GM18951 (cell line): ENCODE data around the gene REM2.

ENCODE experiments used
- POLR2A ChIP-seq: IDR thresholded peaks from 4 replicates; pipeline ENCODE4 v1.6.1; 2011; ENCODE audit warnings: mild to moderate bottlenecking; ENCODE audit not compliant: insufficient read length, insufficient read depth; ENCODE audit errors: extremely low read depth
- in situ Hi-C: fragments of 300-500 bp; cut with MboI; formaldehyde crosslinking; loops from one replicate; pipeline ENCODE4 v1.12.0; 2022; ENCODE audit warnings: low sequenced_read_pairs, mixed read lengths, inconsistent platforms; ENCODE audit not compliant: unreplicated experiment

The REM2 gene

GRCh38 chr14:22923746-22924145 is 40.7 kb downstream of the REM2 start:
- in situ Hi-C loops, result no loop called here
- no peak for TF ChIP-seq POLR2A

- in situ Hi-C loops, result no loop called here
- no peak for TF ChIP-seq POLR2A
Observed at GRCh38 chr14:22925513-22925912, 42.5 kb downstream of the REM2 start.

GRCh38 chr14:22926316-22926715 is 43.3 kb downstream of the REM2 start:
- in situ Hi-C loops, result no loop called here
- no peak for TF ChIP-seq POLR2A

GRCh38 chr14:22928237-22929103 is 45.4 kb downstream of the REM2 start:
- no peak for TF ChIP-seq POLR2A
- in situ Hi-C loops, result no loop called here

GRCh38 chr14:22929104-22929960 is 46.3 kb downstream of the REM2 start, which contains the start of gene PRMT5:
Gene PRMT5 (minus strand): TSS chr14:22929376. CDS start chr14:22929361, 15 bp downstream.
- in situ Hi-C loops, result no loop called here
- TF ChIP-seq POLR2A, result peak; percentile 91

DNA sequence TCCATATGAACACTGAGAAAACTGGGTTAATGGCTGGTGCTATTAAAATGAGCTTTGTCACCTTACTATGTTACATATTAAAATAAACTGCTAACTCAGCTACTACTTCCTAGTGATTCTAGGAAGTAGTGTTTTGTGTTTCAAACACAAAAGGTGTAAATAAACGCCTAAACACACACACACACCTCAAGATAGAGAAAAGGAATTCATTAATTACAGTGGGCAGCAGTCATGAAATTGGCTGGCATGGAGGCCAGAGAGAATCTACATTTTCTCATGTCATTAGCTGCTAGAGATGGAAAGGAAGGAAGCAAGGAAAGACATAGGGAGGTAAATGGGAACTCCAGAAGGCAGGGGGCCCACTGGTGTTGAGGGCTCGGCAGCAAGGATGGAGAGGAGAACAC is 46.9 kb downstream of the REM2 start:
- TF ChIP-seq POLR2A, result no peak
- in situ Hi-C loops, result no loop called here

- in situ Hi-C loops, result no loop called here
- TF ChIP-seq POLR2A, result no peak
Observed at GRCh38 chr14:22932146-22932545, 49.1 kb downstream of the REM2 start.

- in situ Hi-C loops, result no loop called here
- no peak for TF ChIP-seq POLR2A
Observed at GRCh38 chr14:22935156-22935555, 52.1 kb downstream of the REM2 start.
